Measurements from ENCODE around the gene TVP23B.
"Not testable (repeated sequence)": the region's sequence is repeated elsewhere in the genome, so short reads cannot be mapped to it uniquely, and the experiment has no call there.

The TVP23B gene

DNA sequence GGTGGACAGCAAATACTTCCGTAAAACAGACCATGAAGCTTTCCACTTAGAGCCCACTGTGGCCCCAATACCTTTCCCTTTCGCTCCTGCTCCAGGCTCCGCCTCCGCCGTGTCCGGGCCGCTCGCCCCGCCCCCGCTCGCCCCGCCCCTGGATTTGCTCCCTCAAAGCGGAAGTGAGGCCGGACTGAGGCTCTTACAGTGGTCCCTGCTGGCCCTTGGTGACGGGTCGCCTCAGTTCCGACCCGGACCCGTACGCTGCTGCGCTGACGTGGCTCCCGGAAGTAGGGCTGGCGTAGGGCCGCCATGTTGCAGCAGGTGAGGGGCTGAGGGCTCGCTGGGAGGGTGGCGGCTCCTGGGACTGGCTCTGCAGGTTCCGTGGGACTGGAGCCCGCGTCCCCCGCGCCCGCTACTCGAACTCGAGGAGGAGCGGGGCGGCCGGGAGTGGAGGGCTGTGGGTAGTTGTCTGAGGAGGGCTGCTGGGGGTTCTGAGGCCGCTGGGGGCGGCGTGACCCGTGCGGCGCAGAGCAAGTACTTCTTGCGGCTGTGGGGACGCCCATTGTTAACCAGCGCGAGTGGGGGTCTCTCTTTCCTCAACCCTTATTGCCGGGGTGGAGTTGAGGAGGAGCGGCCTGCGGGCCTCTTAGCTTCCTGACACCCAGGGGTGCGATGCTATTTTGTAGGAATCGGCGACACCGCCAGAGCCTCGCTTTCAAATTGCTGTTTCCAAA lies at the start of gene TVP23B:
Gene TVP23B (plus strand): TSS at position 193 of the 728 bp plus-strand sequence. CDS start 111 bp downstream, at position 304.
- DNase-seq: peak; percentile 97

DNA sequence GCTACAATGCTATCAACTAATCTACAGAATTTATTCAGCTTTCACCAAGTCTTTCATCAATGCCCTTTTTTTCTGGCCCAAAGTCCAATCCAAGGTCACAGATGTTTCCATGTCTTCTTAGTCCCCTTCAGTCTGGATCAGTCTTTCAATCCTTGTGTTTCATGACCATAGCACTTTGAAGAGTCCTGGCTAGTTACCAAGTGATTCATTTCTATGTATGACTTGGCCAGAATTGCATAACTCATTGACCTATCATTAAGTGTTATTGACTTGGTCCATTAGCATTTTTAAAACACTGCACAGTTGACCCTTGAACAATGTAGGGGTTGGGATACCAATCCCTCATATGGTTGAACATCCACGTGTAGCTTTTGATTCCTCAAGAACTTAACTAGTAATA lies 48.5 kb upstream of the TVP23B start:
- not testable (repeated sequence) for DNase-seq, ATAC-seq

More for the DNA sequence above, at the start of gene TVP23B:
- peak; percentile 100 for ATAC-seq

DNA sequence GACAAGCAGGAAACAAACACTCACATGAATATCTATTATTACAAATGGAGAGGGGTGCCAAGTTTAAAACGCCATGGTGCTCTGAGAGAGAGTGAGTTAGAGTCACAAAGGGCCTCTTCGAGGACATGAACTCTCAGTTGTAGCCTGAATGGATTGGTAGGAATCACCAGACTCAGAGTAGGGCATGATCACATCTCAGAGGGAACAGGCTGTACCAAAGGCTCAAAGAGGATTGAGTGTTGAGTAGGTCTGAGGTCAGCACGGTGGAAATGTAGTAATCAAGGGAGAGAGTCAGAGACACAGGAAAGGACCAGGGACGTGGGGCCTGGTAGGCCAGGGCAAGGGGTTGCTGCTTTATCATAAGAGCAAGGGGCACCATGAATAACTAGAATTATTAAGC lies 47.6 kb upstream of the TVP23B start:
- not testable (repeated sequence) for DNase-seq

DNA sequence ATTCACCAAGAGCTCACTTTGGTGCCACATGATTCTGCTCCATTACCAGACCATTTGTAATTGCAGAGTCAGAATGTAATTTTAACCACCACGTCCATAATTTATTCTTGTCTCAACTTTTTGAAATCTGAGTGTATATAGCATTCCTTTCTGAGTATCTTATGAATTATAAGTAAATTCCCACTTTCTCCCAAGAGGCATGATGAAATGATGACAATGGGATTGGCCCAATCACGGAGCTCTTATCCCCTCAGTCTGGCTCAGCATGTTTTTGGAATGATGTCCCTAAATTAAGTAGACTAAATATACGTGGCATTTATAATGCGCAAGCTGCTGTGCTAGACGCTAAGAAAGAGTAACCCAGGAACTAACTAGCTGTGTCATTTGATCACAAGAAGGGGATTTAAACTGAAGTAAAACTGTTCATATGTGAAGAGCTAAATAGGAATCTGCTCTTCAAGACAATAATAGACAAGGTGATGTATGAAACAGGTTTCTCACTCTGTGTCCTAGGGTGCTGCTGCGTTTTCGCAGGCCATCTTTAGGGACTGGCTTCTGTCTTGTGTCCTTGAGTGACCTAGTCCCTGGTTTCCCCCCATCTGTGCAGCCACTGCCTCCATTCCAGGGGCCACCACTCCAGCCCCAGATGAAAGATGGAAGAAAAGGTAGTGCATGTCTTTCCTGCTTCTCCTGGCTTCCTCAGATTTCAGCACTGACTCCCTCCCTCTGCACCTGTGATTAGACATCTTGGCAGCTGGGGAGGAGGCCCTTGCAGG lies 41.2 kb upstream of the TVP23B start:
- not testable (repeated sequence) for DNase-seq, ATAC-seq

More for the DNA sequence above, 47.6 kb upstream of the TVP23B start:
- ATAC-seq: not testable (repeated sequence)

DNA sequence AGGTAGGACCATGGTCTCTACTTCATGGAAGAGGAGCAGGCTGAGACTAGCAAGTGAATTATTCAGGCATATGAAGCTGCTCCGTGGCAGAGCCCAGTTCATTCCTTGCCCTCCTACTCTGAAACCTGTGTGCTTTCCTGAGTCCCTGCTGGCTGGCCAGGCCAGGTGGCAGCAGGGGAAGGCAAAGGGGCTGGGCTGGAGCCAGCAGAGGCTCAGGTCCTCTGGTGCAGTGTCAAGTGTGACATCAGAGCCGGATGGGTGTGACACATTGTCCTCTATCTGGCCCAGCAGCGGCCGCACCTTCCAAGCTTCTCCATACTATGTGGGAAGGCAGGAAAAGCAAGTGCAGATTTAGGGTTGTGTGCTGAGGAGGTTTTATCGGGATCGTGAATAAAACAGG lies 39.8 kb upstream of the TVP23B start:
- ATAC-seq, DNase-seq: not testable (repeated sequence)

DNA sequence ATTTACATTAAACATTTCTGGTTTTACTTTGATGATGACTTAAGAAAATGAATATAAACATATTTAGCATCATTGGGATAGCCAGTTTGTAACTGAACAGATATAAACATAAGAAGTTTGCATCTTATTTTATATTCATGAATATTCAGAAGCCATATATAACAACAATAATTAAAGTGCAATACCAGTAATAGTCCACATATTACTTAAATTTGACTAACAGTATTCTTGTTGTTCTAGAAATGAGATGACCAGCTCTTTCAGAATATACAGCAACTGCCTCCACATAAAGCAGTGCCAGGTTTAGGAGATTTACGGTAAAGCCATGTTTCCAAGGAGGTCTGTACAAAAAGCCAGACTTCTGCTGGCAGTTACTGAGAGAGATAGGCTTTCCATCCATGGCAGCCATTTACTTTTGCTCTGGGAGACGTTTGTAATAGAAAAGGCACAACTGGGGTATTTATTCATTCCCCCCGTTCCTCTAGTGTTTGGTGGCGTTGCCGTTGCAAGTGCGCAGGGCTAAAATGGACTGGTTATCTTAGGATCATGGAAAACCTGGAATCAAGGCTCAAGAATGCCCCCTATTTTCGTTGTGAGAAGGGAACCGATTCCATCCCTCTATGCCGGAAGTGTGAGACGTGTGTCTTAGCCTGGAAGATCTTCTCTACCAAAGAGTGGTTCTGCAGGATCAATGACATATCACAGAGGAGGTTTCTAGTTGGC lies 37.1 kb upstream of the TVP23B start, which contains the start of gene FBXW10:
Gene FBXW10 (plus strand): TSS at position 356 of the 723 bp plus-strand sequence. CDS start 191 bp downstream, at position 547.
- not testable (repeated sequence) for ATAC-seq, DNase-seq

DNA sequence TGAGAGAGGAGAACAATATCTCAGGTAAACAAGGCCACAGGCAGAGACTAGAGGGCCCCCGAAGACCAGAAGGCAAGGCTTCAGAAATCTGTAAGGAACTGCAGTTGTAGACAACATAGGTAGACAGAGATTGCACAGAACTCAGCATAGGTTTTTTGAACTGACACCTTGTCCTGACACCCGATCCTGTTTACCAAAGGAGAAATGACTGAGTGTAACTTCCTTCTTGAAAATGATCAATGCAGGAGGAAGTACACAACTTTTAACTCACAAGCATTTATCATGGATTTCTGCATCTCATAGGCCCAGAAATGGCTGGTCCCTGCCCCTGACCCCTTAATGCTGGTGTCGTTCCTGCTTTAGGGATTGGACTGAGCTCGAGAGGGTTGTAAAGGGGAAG lies 36.3 kb upstream of the TVP23B start:
- DNase-seq, ATAC-seq: not testable (repeated sequence)

DNA sequence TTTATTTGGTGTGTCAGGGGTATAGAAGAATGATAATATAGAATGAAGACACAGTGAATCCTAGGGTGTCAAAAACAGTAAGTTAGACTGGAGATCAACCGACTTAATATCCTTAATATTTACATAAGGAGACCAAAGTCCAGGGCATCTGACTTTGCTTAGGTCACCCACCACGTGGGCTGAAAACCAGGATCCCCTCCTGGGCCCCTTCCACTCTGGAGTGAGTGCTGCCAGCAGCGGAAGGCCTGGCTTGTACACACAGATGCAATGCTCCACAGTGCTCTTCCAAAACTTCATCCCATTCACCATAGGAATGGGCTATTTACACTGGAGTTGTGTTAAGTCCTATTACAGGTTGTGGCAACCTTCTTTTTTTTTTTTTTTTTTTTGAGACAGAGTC lies 34.4 kb upstream of the TVP23B start:
- not testable (repeated sequence) for DNase-seq, ATAC-seq

DNA sequence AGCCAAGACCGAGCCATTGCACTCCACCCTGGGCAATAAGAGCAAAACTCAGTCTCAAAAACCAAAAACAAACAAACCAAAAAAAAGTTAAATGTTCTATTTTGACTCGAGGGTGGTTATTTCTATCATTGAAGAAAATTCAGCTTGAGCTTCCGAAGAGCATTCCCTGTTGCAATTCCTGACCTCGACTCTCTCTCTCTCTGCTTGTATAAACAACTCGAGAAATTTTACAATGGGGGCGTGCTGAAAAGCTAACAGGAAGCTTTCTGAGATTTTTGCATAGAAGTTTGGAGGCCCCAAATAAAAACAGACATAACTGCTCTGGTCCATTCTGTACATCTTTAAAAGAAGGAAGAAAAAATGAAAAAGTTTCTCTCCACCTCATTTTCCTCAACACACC lies 33.5 kb upstream of the TVP23B start:
- DNase-seq, ATAC-seq: not testable (repeated sequence)

DNA sequence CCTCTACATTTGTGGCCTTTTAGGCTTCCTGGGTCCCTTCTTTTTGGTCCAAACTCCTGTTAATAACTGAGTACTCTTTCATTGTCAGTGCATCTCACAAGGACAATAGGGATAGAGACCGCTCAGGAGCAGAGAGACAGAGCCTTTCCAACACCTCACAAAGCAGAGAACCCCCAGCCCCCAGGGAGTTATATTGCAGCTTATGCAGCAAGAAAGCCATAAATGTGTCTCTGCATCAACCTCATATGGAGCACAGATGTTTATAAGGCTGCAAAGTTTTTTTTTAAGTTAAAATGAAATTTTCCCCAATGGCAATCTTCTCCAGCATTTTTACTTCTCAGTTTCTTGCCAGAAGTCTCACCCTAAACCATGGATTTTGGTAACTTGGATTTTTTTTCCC lies 30.7 kb upstream of the TVP23B start:
- ATAC-seq, DNase-seq: not testable (repeated sequence)

DNA sequence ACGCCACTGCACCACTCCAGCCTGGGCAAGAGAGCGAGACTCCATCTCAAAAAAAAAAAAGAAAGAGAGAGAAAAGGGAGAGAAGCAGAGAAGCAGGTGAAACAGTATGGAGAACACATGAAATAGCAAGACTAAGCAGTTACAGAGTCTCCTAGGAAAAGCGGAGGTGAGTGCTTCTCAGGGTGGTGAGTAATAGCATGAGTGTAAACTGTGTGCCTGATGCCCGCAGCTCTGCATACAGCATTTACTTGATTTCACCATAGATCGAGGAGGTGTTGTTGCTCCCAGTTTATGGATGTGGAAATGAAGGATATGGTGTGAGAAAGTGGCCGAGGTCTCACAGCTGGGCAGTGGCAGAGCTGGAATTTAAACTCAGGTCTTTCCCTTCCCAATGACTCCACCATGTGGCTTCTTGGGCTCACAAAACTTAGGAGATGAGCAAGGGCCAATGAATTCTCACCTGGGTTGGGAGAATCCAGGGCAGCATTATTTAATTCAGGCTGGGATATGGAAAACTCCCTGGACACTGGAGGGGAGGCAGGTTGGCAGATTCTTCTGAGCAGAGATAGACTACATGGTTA lies 27.1 kb upstream of the TVP23B start:
- DNase-seq, ATAC-seq: not testable (repeated sequence)

DNA sequence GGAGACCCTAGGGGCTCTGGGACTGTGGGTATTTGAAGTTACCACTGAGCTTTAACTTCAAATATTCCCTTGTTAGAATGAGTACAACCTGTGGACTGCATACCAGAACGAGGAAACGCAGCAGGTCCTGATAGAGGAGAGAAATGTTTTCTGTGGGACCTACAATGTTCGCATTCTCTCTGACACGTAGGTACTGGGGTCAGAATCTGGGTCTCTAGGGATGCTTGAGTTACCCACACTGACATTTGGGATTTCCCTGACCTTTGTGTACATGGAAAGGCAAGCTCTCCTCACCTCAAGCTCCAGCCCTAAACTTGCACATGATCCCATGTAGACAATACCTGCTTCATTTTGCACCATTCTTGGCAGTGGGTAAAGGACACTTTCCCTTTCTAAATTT lies 25.0 kb upstream of the TVP23B start:
- ATAC-seq, DNase-seq: not testable (repeated sequence)

DNA sequence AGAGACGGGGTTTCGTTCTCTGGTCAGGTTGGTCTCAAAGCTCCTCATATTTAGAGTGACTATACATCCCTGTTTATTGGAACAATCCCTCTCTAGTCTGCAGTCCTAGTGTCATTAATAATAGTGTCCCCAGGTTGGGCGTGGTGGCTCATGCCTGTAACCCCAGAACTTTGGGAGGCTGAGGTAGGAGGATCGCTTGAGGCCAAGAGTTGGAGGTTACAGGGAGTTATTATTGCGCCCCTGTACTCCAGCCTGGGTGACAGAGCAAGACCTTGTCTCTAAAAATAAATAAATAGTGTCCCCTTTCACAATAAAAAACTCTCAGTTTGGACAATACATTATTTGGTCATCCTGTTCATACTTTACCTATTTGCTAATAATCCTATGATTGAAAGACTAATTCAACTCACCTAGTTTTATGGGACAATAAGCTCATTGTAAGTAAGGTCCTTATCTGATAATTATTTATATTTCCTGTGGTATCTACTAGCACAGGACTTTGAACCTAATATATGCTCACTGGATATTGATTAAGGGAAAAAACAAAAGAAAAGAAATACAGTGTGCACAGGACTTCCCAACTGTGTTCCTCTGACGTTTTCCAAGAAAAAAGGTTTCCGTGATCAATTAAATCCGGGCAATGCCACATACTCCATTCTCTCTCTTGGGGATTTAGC lies 23.5 kb upstream of the TVP23B start:
- ATAC-seq, DNase-seq: not testable (repeated sequence)

DNA sequence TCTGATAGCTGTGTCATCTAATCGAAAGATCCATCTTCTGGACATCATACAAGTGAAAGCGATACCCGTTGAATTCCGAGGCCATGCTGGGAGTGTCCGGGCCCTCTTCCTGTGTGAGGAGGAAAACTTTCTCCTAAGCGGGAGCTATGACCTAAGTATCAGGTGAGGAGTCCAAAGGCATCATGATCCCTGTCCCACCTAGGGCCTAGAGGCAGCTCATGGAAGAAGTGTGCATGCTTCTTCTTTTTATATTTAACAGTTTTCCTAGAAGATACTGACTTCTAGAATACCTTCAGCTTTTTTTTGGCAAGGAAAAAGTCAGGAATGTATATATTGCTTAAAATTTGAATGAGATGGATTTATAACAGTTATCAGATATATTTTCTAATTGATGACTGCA lies 22.6 kb upstream of the TVP23B start:
- DNase-seq, ATAC-seq: not testable (repeated sequence)

DNA sequence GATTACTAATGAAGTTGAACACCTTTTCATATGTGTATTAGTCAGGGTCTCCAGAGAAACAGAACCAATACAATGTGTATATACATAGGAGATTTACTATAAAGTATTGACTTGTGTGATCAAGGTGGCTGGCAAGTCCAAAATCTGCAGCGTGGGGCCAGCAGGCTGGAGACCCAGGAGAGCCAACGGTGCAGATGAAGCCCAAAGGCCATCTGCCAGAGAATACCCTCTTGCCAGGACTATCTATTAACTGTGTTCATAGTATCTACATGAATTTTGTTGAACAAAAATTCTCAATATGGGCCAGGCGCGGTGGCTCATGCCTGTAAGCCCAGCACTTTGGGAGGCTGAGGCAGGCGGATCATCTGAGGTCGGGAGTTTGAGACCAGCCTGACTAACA lies 20.8 kb upstream of the TVP23B start:
- not testable (repeated sequence) for ATAC-seq, DNase-seq

DNA sequence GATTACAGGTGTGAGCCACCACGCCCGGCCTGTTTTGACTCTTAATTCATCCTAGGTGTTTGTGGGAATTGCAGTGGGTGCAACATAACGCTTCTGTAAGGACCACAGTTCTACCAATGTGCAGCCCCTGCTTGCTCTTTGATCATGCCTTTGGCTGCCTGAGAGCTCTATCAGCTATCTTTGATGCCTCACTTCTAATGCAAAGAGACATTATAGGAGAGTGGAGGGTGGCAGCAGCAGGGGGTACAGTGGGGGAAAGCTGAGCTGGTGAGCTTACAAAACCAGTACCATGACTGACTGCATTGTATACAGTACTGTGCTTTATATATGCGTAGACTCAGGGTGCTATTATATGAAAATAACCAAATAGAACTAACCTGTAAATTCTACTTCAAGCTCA lies 10.4 kb upstream of the TVP23B start:
- not testable (repeated sequence) for ATAC-seq, DNase-seq

DNA sequence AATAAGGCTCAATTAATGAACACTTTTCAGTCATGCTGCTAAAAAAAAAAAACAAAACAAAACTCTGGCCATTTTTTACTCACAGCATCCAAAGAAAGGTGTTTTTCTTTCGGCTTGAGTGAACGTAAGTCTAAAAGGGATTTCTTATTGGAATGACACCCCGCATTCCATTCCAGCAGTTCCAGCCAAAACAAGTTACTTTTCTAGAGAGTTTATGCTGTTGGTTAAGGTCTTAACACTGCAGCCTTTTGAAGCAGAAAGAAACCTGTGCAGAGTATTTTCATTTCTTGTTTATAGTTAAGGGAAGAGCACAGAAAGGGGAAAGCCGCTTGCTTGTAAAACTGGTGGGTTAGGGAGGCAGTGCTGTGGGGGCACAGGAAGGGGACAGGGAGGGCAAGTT lies 9.9 kb upstream of the TVP23B start:
- ATAC-seq, DNase-seq: not testable (repeated sequence)

DNA sequence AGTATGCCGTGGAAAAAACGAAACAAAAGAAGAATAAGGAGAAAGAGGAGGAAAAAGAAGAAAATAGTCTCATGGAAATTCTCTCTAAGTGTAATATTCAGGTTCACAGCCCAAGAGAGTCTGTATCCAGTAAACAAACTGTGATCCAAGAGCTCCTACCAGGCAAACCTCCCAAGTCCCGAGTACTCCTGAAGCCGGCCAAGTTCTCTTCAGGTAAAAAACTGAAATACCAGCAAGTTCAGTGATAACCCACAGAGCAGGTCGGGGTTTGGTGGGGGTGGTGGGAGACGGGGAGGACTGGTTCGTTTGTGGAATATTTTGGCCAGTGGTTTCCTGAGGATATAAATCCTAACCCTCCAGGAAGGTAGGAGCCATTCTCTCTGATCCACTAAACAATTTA lies 8.5 kb upstream of the TVP23B start:
- no peak for ATAC-seq
- no peak for DNase-seq

DNA sequence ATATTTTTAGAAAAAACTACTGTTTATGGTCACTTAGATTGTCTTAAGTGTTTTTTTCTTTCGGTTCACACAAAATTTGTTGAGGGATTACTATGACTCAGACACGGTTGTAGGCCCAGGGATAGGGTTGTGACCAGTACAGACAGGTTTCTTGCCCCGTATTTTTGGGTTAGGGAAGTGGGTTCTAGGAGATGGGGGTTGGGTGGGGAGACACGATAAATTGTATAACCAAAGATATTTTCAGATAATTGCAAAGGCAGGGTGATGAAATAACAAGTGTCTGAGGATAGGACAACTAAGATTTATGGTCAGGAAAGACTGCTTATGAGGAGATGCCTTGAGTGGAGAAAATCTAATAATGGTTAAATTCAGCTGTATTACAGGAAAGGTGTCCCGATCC lies 822 bp downstream of the TVP23B start:
- not testable (repeated sequence) for DNase-seq, ATAC-seq

DNA sequence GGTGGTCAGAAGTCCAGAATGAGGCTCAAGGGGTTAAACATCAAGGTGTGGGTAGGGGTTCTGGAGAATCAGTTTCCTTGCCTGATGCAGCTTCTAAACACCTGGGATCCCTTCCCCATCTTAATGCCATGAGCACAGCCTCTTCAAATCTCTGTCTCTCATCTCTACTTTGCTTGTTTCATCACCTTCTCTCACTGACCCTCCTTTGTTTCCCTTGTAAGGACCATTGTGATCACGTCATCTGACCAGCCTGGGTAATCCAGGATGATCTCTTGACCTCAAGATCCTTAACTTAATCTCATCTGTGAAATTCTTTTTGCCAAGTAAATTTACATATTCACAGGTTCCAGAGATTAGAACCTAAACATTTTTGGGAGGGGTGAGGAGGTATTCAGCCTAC lies 5.0 kb downstream of the TVP23B start:
- ATAC-seq, DNase-seq: not testable (repeated sequence)

DNA sequence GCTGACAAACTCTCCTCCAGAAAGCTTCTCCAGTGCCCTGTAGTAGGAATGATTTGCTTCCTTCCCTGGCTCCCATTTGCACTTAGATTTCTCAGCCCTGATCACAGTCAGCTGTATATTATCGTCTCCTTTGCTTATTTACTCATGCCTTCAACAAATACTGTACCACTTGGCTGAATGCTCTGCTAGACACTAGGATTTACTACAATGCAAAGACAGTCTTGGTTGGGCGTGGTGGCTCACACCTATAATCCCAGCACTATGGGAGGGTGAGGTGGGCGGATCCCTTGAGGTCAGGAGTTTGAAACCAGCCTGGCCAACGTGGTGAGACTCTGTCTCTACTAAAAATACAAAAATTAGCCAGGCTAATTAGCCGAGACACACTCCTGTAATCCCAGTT lies 5.9 kb downstream of the TVP23B start:
- not testable (repeated sequence) for ATAC-seq, DNase-seq
